Pulmonary artery endothelial cell (primary cell): ENCODE measurements around the gene ARHGEF11. TPM values are rescaled to one million over a fixed set of nuclear protein-coding genes. Genes with fewer than 3 reads are reported as not detected.

Experiments
- DNase-seq: peaks from one replicate; pipeline ENCODE4 v3.0.0-alpha.2; 2011; ENCODE audit warnings: low read depth, low spot score
- total RNA-seq: library from RNA; depleted of rRNA; stranded (reverse); fragments of >200 nt; gene quantifications from 2 replicates; pipeline ENCODE4 v1.2.3, GENCODE V29; 2014

The ARHGEF11 gene
- total RNA-seq, 1 donor from 2014 or later, result 26.2 TPM

DNA sequence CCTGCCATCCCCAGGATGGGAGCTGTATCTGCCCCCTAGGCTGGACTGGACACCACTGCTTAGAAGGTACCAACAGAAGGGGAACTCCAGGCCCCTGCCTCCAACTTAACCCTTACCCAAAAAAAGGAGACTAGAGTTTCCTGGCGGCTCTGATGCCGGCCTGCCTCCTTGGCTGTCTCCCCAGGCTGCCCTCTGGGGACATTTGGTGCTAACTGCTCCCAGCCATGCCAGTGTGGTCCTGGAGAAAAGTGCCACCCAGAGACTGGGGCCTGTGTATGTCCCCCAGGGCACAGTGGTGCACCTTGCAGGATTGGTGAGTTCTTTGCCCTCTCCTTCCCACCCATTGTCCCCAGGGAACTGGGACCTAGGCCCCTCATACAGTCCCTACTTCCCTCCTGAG is 133.2 kb downstream of the ARHGEF11 start:
- DNase-seq, result no peak

DNA sequence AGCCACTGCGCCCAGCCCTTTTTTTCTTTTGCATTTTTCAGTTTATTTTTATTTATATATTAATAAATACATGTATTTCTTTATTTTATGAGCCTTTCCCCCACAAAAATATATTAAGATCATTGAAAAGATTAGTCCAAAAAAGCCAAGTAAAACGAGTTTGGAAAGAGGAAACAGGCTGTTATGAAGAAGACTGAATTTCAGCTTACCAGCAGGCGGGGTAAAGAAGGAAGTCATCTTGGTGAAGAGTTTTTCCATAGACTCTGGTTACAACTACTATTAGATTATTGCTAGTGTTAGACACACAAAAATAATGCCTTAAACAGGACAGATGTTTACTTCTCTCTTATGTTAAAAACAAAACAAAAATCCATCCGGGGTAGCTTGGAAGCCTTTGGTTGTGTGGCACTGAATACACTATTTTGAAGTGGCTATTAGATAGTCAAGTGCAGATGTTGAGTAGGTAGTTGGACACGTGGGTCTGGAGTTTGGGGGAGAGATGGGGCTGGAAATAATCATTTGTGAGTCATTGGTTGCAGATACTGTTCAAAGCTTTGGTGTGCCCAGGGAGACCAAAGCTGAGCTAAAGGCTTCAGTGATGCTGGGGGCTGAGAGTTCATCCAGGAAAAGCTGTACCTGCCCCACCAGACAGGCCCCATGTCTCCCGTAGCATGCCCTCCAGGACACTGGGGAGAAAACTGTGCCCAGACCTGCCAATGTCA is 133.8 kb downstream of the ARHGEF11 start:
- DNase-seq, result no peak

DNA sequence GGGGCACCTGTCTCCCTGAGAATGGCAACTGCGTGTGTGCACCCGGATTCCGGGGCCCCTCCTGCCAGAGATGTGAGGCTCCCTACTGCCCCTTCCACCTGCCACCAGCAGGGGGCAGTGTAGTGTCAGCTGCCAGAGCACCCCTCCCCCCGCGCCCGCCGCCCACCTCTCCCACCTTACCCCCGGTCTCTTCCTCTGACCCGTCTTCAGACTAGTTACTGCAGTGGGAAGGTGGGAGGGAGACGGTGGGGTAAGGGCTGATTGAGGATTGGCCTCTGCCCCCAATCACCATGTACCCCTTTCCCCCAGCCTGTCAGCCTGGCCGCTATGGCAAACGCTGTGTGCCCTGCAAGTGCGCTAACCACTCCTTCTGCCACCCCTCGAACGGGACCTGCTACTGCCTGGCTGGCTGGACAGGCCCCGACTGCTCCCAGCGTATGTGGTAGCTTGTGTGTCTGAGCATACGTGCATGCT is 135.2 kb downstream of the ARHGEF11 start:
- no peak for DNase-seq

DNA sequence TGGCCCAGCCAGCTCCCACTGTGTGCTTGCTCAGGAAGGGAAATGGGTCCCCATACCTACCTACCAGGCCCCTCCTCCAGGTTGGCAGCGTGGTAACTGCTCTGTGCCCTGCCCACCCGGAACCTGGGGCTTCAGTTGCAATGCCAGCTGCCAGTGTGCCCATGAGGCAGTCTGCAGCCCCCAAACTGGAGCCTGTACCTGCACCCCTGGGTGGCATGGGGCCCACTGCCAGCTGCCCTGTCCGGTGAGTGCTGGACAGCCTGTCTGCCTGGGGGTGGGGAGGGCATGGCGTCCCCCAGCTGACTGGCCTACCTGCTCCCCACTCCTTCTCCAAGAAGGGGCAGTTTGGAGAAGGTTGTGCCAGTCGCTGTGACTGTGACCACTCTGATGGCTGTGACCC is 135.9 kb downstream of the ARHGEF11 start:
- DNase-seq, result no peak

DNA sequence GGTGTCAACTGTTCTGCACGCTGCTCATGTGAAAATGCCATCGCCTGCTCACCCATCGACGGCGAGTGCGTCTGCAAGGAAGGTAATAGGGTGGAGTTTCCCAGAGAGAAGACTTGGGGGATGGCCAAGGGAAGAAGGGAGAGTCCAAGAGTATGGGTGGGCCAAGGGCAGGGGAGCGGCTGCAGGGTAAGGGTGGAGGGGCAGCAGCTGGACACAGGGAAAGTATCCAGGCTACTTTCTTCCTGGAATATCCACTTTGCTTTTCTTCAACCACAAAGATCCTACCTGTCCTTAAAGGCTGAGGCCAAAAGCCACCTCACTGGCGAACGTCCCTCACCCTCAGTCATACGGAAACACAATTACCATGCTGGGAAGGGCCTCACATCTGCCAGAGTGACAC is 136.6 kb downstream of the ARHGEF11 start:
- no peak for DNase-seq

DNA sequence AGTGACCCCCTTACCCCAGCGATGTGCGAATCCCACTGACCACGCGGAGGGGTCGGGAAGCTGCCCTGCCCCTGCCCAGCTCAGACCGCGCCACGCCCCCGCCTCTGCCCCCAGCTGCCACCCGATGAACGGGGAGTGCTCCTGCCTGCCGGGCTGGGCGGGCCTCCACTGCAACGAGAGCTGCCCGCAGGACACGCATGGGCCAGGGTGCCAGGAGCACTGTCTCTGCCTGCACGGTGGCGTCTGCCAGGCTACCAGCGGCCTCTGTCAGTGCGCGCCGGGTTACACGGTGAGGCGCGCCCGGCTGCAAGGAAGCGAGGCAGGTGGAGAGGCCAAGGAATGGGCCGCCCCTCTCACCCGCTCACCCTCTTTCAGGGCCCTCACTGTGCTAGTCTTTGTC is 137.0 kb downstream of the ARHGEF11 start:
- DNase-seq, result no peak

DNA sequence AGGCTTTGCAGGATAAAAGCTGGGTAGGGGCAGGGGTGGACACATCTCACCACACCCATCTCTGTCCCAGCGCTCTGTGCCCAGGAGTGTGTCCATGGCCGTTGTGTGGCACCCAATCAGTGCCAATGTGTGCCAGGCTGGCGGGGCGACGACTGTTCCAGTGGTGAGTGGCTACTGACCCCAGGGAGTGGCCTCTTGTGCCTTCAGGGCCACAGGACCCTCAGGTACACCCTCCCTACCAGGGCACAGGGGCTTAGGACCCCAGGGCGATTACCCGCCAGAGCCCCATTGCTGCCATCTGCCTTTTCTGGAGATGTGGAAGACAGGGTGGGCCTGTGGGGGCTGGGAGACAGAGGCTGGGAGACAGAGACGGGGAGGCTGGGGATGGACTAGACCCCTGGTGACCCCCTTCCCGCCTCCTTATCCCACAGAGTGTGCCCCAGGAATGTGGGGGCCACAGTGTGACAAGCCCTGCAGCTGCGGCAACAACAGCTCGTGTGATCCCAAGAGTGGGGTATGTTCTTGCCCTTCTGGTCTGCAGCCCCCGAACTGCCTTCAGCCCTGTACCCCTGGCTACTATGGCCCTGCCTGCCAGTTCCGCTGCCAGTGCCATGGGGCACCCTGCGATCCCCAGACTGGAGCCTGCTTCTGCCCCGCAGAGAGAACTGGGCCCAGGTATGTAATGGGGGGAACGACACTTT is 139.2 kb downstream of the ARHGEF11 start:
- DNase-seq, result no peak

DNA sequence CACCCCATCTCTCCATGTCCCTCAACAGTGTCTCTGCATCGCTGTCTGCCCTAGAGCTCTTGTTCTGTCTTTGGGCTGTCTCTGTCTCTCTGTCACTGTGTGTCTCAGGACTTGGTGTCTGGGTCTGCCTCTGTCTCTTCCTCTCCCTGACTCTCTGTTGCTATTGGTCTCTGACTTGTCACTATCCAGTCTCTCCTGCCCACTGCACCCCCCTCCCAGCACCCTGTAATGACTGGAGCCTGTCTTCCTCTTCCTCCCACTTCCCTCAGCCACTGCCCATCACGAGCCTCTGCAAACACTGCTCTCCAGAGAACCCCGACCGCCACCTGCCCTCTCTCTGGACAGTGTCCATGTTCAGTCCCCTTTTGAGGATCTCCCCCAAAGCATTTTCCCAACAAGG is 139.9 kb downstream of the ARHGEF11 start:
- DNase-seq, result no peak

DNA sequence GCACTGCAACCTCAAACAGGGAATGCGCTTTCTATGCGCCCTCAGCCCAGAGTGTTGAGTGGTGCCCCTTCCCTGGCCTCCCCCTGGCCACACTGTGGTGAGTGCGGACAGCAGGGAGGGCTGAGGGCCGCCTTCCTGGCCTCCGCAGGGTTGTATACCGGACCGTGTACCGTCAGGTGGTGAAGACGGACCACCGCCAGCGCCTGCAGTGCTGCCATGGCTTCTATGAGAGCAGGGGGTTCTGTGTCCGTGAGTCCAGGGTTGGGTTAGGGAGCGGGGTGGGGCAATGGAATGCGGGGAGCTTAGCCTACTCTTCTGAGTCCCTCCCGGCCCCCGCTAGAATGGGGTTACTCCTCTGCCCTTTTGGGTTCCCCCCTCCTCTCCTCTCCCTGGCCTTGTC is 140.4 kb downstream of the ARHGEF11 start:
- no peak for DNase-seq

DNA sequence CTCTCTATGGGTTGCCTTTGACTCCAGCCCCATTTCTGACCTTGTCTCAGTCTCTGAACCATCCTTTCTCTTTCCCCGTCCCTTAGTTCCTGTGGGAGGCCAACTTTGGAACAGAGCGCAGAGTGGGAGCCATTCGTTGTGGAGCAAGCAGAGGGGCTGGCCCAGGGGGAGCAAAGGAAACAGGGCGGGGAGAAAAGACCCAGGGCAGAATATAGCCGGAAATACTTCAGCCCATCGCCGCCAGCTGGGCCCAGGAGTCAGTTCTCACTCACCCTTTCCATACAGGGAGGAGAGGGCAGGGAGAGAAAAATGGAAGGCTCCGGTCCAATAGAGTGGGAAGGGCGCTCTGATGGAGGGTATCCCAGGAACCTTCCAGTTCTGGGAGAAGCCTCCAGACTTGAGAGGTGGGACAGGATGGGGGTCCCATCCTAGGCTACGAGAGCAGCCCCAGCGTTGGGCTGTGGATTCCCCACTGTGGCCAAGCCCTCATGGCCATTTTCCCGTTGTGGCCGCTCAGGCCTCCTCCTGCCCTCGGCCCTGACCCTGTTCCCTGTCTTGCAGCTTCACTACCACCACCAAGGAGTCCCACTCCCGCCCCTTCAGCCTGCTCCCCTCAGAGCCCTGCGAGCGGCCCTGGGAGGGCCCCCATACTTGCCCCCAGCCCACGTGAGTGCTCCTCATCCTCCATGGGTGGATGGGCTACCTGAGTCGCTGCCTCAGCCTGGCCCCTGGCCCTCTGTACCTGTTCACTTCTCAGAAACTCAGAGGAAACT is 141.2 kb downstream of the ARHGEF11 start:
- no peak for DNase-seq

DNA sequence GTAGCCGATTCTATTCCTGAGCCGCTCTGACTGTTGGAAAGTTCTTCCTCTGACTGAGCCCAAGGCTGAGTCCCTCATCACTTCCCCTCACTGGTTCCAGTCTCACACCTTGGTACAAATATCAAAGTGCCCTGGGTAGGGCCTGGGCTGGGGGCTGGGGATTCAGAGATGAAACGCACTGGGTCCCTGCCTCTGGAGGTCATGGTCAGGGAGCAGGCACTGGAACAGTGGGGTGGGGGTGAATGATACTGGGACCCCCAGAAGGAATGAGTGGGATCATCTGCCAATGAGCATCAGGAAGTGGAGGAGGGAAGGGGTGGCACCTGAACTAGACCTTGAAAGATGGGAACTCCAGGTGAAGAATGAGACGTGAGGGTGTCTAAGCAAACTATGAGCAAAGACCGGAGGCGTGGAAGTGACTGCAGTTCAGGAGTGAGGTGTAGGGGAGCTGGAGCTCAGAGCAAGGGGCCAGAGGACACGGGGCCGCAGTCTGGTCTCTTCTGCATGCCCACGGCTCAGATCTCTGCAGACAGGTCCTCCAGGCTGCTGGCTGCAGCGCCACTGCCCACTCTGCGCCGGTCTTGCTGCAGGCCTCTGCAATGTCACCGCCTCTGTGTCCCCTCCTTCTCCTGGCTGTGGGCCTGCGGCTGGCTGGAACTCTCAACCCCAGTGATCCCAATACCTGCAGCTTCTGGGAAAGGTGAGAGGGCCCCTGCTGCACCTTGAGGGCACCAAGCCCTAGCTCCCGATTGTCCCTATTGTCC is 142.0 kb downstream of the ARHGEF11 start:
- no peak for DNase-seq

DNA sequence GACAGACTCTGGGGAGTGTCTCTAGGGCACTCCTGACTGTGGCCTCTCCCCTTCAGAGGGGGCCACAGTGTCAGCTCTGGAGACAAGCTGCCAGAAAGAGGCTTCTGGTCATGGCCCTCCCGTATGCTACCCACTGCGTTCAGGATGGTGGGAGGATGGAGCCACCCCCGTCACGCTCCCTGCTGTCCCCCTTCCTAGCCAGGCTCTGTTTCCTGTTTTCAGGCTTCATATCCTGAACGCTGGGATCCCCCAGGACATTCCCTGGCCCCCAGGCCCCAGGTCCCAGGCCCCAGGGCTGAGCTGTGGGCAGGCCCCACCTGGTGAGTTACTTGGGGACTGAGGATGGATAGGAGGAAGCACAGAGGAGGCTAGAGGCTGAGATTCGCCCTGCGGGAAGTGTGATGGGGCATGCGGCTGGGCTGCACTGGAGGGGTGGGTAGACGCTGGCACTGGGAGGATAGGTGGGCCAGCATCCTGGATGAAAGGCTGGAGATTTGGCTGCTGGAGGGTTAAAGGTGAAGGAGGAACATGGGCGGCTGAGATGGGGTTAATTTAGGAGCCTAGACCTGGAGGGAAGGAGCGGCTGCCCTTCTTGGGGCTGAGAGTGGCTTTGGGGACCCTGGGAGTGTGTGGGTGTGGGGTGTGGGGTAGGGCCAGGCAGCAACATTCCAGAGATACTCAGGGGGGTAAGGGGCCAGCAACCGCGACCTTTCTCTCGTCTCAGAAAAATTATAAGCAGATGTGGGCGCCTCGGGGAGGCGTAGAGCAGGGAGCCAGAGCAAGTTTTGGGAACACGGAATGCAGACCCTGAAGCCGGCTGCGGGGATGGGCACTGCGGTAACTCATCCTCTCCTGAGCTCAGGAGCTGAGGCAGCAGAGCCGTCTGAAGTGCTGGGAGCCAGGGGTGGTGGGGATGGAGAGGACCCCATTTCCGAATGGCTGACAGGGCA is 143.3 kb downstream of the ARHGEF11 start:
- DNase-seq, result no peak

DNA sequence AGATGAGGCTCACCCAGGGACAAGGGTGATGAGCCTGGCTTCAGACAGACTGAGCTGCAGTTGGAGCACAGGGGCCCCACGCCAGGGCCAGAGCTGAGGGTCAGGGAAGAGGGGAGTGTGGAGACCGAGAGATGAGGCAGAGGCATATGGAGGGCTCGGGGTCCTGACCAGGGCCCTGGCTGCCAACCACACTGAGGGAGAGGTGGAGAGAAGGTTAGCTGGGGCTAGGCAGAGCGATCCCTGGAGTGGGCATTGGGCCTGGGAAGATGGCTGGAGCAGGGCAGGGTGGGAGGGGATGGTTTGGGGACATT is 144.0 kb downstream of the ARHGEF11 start:
- no peak for DNase-seq

DNA sequence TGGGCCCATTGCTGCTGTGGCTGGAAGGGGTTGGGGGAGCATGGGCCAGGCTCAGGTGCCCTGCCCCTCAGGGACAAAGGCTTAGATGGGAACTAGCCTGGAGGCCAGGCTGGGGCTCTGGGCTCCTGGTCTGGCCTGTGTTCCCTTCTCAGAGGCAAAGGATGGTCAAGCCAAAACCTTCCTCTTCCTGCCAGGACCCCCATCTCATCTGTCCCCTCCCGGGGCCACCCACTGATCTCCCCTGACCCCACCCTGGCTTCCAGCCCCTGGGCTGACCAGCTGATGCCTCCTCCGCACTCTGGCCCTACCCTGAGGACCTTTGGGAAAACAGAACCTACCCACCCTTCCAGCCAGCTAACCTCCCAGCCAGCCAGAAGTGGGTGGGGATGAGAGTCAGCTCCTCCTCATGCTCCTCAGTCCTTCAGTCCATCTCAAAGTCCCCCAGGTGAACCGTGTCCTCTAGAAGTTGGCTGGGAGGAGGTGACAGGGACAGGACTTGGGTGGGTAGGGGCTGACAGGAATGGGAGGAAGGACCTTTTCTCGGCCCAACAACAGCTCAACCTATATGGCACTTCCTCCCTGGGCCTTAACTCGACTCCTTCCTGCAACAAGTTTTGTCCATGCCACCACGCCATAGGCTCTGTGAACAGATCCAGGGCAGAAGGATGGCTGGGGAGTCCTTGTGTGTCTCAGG is 144.5 kb downstream of the ARHGEF11 start:
- no peak for DNase-seq

DNA sequence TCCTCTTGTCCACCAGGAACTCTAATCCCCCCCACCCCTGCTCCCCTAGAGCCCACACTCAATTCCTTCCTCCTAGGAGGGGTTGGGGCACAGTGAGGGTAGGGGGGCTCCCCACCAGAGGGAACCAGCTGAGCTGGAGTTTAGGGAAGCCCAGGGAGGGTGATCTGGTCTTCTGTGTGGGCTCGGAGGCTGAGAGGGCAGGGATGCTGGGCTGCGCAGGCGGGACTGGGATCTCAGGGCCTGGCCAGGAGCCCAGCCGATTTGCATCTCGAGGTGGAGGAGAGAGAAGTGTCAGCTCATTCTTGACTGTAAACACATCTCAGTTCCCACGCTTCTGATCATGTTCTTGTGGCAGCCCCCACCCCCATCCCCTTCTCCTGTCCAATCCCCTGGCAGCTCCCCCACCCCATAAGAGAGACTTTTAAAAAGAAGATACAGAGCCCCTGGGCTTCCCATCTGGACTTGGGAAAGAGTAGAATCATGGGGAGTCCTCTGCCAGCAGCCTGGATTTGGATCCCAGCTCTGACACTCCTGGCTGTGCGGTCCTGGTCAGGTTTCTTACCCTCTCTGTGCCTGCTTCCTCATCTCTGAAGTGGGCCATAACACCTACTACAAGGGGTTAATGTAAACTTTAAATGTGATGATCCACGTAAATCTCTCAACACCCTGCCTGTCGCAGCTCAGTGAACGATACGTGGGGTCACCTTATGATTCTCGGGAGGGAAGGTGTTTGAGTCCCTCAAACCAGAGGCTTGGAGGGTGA is 145.4 kb downstream of the ARHGEF11 start:
- no peak for DNase-seq

DNA sequence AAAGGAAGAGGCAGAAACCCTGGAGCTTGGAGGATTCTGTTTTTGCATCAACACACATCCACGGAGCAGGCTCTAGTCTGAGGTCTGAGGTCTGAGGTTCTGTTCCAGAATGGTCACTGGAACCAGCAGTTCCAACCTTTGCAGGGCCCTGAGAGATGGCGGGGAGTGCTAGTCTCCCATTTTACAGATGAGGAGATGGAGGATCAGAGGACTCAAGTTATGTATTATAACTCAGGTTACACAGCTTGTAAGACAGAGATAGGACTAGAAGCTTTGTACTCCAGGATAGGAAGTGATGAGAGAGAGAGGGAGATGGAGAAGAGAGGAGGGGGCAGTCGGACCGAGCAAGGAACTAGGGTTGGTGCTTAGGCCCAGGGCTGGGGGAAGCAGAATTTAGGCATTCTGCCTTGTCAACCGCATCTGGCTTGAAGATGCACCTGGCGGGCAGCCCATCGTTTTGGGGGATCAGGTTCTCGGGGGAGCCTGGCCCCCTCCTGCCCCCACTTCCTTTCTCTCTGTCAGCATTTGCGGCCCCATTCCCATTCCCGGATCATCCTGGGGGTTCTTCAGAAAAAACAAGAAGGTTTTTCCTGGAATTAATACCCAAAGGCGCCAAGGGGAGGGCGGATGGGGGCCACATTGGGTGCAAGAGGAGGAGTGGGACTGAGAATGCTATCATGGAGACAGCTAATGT is 146.4 kb downstream of the ARHGEF11 start:
- no peak for DNase-seq

DNA sequence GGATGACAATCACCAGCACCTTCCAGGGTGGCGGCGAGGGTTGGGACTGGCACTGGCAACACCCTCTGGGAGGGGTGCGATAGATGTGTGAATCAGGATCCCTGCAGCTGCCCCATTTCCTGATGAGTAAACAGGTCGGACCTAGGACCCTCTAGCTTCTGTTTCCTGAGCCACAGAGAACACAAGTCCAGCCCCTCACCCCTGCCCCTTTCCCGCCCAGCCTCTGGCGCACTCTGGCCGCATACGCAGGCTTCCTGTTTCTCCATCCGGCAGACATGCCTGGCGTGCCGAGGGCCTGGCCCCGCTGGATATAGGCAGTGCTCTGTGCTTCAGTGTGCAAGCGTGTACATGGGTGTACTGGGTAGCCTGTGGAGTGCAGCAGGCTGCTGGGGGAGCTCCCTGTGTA is 147.4 kb downstream of the ARHGEF11 start:
- peak; percentile 93 for DNase-seq

DNA sequence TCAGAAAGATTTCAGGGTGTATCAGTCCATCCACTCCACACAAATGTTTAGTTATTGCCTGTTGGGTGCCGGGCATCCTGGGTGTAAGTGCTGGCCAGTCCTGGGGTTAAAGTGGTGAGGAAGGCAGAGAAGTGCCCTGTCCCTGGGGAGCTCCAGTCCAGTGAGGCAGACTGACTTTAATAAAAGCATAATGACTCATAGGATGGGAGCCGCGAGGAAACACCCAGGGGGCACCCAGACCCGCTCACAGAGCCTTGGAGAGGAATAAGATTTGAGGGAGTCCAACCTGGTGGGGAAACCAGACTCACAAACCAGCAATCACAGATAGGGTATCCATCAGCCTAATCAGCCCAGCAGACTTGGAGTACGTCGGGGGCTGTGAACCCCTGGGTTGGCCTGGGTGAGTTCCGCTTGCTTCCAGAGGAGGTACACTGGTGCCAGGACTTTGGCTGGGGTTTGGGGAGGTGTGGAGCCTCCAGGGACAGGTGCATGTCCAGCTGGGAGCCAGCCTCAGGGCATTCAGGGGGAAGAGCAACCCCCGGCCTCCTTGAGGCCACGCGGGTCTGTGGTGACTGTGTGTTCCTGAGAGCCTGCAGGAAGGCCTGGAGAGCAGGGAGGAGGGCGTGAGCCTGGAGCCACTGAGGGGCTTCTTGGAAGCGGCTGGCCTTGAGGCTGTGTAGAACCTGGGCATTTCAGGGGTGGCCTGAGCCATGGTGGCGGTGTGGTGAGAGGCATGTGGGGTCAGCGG is 148.3 kb downstream of the ARHGEF11 start:
- no peak for DNase-seq
